HepG2 (cell line): Measurements from ENCODE around the gene ST6GALNAC2.
"Not testable (repeated sequence)": the region's sequence is repeated elsewhere in the genome, so short reads cannot be mapped to it uniquely, and the experiment has no call there.

Experiments
- CBX5 ChIP-seq: sonication (generic); formaldehyde crosslinking; IDR thresholded peaks from 2 replicates; pipeline ENCODE4 v1.4.0; 2020; ENCODE audit warnings: missing genetic modification reagents, borderline replicate concordance
- CTCF ChIP-seq: sonication (generic); formaldehyde crosslinking; IDR thresholded peaks from 2 replicates; pipeline ENCODE4 v1.5.0; 2020; ENCODE audit warnings: mild to moderate bottlenecking, missing genetic modification reagents, moderate library complexity
- ETS1 ChIP-seq: sonication (generic); formaldehyde crosslinking; IDR thresholded peaks from 2 replicates; pipeline ENCODE4 v1.4.0; 2020; ENCODE audit warnings: missing genetic modification reagents
- FOXP4 ChIP-seq: sonication (generic); formaldehyde crosslinking; IDR thresholded peaks from 2 replicates; pipeline ENCODE4 v1.4.0; 2020; ENCODE audit warnings: missing genetic modification reagents
- HCFC1 ChIP-seq: fragments of 150-350 bp; IDR thresholded peaks from 2 replicates; pipeline ENCODE4 v1.6.1; 2014; ENCODE audit warnings: low read depth, low read length
- ZNF362 ChIP-seq: sonication (generic); formaldehyde crosslinking; IDR thresholded peaks from 2 replicates; pipeline ENCODE4 v1.4.0; 2020; ENCODE audit warnings: missing genetic modification reagents, mild to moderate bottlenecking, borderline replicate concordance

GRCh38 chr17:76563359-76563758, 22.3 kb downstream of the ST6GALNAC2 start:
- not testable (repeated sequence) for TF ChIP-seq FOXP4 (CRISPR knock-in tag); CTCF (CRISPR knock-in tag); ZNF362 (CRISPR knock-in tag); CBX5 (CRISPR knock-in tag); HCFC1; ETS1 (CRISPR knock-in tag)
